NB4 (cell line): ENCODE results near the gene ZNF709.
A peak's percentile ranks its signal among the peaks of the same experiment; 100 is the strongest.
"Not testable (repeated sequence)": the region's sequence is repeated elsewhere in the genome, so short reads cannot be mapped to it uniquely, and the experiment has no call there.

Experiments
- DNase-seq: peaks from one replicate; pipeline ENCODE4 v3.0.0; 2010; ENCODE audit warnings: low read depth
- H3K4me3 ChIP-seq: one replicate; pipeline ENCODE4 v1.5.1; 2011; ENCODE audit warnings: mild to moderate bottlenecking, low read depth, low read length, moderate library complexity
- MYC ChIP-seq: IDR thresholded peaks from 2 replicates; pipeline ENCODE4 v1.6.1; 2011; ENCODE audit warnings: low read depth, low read length
- POLR2A ChIP-seq: IDR thresholded peaks from 2 replicates; pipeline ENCODE4 v1.6.1; 2011; ENCODE audit warnings: mild to moderate bottlenecking; ENCODE audit not compliant: insufficient read length; ENCODE audit errors: extremely low read depth
- TF ChIP-seq, protein P1 (sequence below): IDR thresholded peaks from one replicate; pipeline ENCODE4 v1.5.1; 2012; ENCODE audit warnings: low read depth, low read length
- TF ChIP-seq, protein P2 (sequence below): IDR thresholded peaks from 2 replicates; pipeline ENCODE4 v1.6.1; 2011; ENCODE audit warnings: low read depth, low read length

The ZNF709 gene

DNA sequence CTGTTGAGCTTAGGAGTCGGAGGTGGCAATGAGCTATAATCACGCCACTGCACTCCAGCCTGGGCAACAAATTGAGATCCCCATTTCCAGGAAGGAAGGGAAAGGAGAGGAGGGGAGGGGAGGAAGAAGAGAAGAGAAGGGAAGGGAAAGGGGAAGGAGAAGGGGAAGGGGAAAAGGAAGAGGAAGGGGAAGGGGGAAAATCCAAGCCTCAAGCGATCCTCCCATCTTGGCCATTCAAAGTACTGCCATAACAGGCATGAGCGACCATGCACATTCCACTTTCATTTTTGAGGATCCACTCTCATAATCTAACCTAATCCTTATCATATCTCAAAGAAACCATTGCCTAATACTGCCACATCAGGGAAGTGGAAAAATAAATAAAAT is 58.7 kb downstream of the ZNF709 start:
- DNase-seq = no peak
- no peak overlapping the region for H3K4me3 ChIP-seq
- TF ChIP-seq, protein P1, sequence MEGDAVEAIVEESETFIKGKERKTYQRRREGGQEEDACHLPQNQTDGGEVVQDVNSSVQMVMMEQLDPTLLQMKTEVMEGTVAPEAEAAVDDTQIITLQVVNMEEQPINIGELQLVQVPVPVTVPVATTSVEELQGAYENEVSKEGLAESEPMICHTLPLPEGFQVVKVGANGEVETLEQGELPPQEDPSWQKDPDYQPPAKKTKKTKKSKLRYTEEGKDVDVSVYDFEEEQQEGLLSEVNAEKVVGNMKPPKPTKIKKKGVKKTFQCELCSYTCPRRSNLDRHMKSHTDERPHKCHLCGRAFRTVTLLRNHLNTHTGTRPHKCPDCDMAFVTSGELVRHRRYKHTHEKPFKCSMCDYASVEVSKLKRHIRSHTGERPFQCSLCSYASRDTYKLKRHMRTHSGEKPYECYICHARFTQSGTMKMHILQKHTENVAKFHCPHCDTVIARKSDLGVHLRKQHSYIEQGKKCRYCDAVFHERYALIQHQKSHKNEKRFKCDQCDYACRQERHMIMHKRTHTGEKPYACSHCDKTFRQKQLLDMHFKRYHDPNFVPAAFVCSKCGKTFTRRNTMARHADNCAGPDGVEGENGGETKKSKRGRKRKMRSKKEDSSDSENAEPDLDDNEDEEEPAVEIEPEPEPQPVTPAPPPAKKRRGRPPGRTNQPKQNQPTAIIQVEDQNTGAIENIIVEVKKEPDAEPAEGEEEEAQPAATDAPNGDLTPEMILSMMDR = no peak
- TF ChIP-seq, protein P2, sequence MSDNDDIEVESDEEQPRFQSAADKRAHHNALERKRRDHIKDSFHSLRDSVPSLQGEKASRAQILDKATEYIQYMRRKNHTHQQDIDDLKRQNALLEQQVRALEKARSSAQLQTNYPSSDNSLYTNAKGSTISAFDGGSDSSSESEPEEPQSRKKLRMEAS = no peak
- TF ChIP-seq MYC = no peak
- TF ChIP-seq POLR2A = no peak

DNA sequence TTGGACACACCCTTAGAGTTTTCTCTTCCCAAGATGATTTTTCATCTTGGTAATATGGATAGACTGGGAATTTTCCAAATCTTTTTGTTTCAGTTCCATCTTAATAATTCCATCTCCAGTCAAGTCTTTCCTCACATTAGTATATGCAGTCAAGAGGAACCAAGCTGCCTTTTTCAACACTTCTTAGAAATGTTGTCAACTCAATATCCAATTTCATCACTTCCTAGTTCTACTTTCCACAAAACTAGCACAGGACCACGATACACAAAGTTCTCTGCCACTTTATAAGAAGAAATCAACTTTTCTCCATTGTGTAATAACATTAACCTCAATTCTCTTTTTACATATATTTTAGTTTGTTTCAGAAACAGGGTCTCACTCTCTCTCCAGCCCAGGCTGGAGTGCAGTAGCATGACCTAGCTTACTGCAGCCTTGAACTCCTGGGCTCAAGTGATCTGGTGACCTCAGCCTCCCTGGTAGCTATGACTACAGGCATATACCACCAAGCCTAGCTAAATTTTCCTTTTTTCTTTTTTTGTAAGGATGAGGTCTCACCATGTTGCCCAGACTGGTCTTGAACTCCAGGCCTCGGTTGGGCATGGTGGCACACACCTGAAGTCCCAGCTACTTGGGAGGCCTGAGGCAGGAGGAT is 59.3 kb downstream of the ZNF709 start:
- no peak overlapping the region for H3K4me3 ChIP-seq
- DNase-seq = no peak
- TF ChIP-seq, protein P2 = no peak
- TF ChIP-seq, protein P1 = no peak
- TF ChIP-seq POLR2A = no peak
- no peak for TF ChIP-seq MYC

DNA sequence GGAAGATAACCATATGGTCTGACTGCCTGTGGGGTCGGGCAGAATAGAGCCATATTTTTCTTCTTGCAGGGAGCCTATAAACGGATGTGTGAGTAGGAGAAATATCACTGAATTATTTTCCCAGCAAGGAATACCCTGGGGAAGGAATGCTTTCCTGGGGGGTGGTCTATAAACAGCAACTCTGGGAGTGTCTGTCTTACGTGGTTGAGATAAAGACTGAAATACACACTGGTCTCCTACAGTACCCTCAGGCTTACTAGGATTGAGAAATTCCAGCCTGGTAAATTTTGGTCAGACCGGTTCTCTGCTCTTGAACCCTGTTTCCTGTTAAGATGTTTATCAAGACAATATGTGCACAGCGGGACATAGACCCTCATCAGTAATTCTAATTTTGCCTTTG is 67.3 kb downstream of the ZNF709 start:
- not testable (repeated sequence) for H3K4me3 ChIP-seq, DNase-seq

GRCh38 chr19:12411893-12412292 is 72.7 kb downstream of the ZNF709 start:
- TF ChIP-seq, protein P2 = peak; percentile 73
- TF ChIP-seq POLR2A (no peak), MYC (peak; percentile 35; the same call in 1 of the 2 replicates)
- peak; percentile 89 for DNase-seq
- no peak overlapping the region for H3K4me3 ChIP-seq
